ENCODE results near the gene PELO.

PELO gene

GRCh38 chr5:52829664-52830063, 41.9 kb downstream of the PELO start:
- DNase-seq (ENCODE audit: low spot score): no peak

DNA sequence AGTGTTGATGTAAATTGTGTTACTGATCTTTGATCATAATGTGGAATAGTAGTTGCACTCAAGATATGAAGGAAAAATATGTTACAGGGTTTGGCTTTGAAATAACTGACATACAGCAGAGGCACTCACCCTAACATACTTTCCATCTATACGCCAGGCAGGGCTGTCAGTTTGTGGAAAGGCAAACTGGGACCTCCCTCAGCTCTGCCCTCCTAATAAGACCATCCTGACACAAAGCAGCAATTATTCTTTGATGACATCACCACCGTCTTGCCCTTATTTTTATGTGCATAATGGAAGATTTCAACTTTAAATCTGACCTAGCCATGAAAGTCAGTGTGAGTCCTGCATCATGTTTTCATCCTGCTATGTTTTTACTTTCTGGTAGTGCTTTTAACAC, 42.9 kb downstream of the PELO start:
- no peak for DNase-seq (ENCODE audit: low spot score)

DNA sequence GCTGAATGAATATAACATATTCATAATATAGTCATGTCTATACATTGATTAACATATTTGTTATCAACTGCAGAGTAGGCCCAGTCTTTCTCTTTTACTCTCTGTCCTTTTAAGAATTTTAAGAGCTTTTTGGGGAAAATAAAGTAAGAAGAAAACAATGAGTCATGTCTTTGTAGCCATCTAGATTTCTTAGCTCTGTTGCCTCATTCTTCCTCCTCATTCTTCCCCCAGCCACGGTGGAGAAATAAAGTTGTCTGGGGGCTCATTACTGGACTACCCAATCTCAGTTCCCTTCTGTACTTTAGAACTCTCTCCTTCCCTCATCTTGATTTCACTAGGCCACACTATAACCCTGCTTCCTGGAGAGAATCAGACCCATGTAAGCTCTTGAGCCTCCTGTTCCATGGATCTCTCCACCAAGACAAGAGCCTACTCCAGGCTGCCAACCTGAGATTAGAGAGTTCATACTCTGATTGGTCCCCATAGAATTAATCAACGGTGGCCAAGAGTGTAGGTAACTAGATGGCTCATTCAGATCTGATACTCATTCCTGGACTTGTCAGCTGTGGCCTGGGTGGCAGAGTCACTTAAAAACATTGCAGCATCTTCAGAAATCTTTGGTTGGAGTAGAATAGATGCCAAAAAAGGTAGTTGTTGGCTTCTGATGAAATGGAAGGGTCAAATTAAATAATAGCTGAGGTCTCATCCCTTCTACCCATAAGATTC, 44.2 kb downstream of the PELO start:
- DNase-seq (ENCODE audit: low spot score): no peak

- no peak for DNase-seq (ENCODE audit: low spot score)
These were observed 46.6 kb downstream of the PELO start for GRCh38 chr5:52834320-52834719.

DNA sequence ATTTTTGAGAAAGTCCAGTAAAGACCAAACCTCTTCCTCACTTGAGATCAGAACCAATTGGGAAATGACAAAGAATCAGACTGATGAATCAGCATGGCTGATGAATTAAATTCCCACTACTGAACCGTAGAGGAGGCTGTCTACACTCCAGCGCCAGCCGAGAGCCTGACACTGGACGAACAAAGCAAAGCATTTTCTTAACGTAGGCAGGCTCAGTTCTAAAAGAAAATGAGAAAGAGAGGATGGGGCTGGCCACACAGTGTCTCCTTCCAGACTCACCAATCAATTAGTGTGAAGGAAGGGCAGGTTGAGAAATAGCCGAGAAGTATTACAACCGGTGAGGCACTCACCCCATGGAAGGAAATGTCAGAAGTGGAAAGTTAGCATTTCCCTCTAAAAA, 49.4 kb downstream of the PELO start:
- DNase-seq (ENCODE audit: low spot score): no peak
